GM21723 (cell line): ENCODE measurements around the gene LRTM2.

Source experiments
- ATAC-seq: cut with Tn5 transposase; IDR thresholded peaks from one replicate; pipeline ENCODE4 v1.9.1; 2021; ENCODE audit warnings: mild to moderate bottlenecking, moderate library complexity; ENCODE audit not compliant: unreplicated experiment

LRTM2 gene

DNA sequence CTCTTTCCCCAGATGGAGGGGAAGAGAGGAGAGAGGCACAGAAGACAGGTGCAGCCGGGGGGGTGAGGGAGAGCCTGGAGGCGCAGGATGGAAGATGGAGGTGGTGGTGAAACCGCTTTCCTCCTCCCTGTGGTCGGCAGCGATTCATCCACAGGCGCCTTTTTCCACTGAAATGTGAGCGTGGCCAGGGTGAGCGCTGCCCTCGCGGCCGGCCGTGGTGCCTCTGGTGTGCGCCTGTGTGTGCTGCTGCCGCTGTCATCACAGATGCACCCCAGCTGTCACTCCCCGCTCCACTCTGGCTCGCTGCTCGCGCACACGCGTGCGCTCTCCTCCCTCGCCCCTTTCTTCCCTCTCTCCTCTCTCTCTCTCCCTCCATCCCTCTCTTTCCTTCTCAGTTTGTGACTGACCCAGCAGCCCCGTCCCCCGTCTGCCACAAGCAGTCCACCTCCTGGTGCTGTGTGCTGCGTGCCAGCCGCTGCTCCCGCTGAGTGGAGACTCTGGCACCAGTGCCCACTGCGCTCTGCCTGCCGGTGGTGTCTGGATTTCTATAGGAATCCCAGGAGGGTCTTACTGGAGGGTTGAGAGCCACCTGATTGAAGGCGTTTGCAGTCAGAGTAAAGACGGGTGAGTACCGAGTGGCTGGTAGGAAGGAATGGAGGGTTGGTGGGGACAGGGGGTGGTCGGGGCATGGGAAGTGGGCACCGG is at the start of gene LRTM2:
Gene LRTM2 (plus strand): TSS at position 375 of the 705 bp plus-strand sequence. CDS start 7,584 bp downstream, outside the sequence.
- ATAC-seq = no peak

GRCh38 chr12:1773937-1774655 is 46.3 kb upstream of the LRTM2 start:
- ATAC-seq = no peak

DNA sequence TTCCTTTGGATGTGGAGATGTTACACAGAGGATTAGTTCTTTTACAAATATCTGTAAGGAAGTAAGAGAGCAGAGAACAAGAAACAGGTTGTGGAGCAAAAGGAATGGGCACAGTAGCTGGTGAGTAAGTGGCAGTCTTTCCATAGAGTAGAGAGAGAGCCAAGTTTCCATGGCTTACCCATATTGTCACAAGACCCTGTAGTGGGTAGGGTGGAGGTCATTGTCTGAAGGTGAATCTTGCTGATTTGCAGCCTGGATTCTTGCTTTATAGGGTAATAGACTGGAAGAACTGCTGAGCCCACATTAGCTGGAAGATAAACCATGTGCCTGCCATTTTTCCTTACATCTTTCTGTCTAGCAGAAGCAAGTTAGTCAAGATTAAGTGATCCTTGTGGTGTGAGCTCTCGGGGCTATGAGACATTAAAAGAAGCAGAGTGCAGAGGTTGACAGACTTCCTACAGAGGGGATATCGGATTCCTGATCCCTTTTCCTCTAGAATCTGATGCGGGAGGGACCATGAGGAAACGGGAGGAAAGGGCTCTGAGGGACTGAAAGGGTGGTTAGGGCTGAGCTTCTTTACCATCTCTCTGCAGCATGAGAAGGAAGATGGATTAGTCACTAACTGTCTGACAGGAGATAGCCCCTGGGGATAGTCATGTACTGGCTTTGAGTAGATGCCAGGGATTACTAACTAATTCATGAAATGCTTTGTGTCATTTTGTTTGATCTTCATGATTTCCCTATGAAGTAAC is 44.0 kb upstream of the LRTM2 start:
- no peak for ATAC-seq

- ATAC-seq = no peak
Measured at GRCh38 chr12:1777798-1778197, 42.6 kb upstream of the LRTM2 start.

- ATAC-seq = no peak
Measured at GRCh38 chr12:1778911-1779310, 41.5 kb upstream of the LRTM2 start.

GRCh38 chr12:1779783-1780182 is 40.6 kb upstream of the LRTM2 start:
- no peak for ATAC-seq

DNA sequence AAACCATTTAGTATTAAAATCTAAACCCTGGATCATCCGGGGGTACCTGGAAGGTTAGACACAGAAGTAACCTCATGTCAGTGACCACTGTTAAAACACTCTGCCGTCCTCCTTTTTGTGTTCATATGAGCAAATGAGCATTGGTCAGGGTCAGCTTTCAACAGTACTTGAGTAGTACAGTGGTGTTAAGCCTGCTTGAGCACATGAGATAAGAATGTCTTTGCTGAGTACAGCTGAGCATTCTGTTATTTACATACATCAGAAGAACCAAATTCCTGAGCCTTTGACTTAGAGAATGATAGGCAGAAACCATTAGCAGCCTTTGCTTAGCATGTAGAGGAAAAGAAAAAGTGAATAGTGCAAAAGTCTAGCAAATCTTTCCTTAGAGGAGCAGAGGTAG is 38.6 kb upstream of the LRTM2 start:
- ATAC-seq = no peak

- no peak for ATAC-seq
Measured at GRCh38 chr12:1782215-1782614, 38.1 kb upstream of the LRTM2 start.

- ATAC-seq = no peak
Measured at GRCh38 chr12:1787714-1788113, 32.7 kb upstream of the LRTM2 start.

DNA sequence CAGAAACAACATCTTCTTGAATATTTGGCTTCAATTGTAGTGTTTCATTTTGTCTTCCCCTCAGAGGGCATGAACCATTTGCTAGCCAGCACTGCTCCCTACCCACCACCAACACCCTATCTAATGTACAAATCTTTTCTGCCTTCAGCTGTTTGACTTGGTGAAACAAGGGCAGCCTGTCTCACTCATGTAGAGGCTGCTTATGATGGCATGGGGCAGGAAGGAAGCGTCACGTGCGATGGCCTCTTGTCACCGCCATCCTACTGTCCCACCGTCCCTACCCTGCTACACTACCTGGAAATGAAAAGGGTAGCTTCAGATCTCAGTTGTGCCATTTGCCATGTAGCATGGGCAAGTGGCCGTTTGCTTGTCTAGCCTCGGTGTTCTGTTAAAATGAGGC is 29.9 kb upstream of the LRTM2 start:
- no peak for ATAC-seq

GRCh38 chr12:1791104-1791841 is 29.1 kb upstream of the LRTM2 start:
- no peak for ATAC-seq

DNA sequence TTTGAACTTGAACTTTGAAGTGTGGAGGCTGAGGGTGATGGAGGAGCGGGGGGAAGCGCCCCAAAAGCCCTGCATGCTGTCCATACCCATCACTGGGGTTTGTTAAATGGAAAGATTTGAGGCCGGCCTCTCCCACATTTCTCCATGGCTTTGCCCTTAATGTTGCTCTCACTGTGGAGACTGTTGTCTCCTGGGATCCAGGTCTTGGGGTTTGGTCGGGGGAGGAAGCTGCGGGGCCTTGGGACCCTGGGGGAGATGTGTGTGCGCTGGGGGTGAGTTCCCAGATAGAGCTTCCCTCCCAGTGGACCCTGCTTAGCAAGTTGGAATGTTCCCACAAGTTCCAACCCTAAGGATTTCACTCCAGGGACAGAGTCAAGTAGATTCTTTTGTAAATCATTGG is 28.0 kb upstream of the LRTM2 start:
- ATAC-seq = no peak

GRCh38 chr12:1793426-1794210 is 26.7 kb upstream of the LRTM2 start:
- ATAC-seq = no peak

GRCh38 chr12:1794440-1795090 is 25.8 kb upstream of the LRTM2 start:
- ATAC-seq = no peak

DNA sequence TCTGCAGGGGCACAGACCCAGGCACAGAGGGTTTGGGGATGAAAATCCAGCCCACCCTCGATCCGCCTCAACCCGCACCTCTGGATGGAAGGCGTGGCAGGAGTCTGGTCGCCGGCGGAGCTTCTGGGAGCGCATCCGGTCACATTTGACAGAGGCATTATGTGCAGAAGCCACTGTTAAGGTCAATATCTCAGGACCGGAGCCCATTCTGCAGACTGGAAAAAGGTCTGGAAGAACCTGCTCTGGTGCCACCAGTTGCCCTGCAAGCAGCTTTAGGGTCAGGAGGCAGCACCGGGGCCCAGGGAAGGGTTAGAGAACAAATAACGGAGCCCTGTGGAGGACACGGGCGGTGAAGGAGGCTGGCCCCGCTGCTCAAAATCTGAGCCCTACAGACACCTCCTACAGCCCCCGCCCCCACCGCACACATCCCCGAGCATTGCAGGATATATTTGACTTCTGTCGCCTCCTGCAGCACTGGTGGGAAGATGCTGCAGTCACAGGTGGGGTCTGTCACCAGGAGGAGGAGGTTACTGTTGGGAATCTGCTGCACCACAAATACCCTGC is 25.1 kb upstream of the LRTM2 start:
- ATAC-seq = no peak

- ATAC-seq = peak; percentile 92
Measured at GRCh38 chr12:1795785-1796514, 24.4 kb upstream of the LRTM2 start.

- ATAC-seq = peak; percentile 28
Measured at GRCh38 chr12:1796515-1797010, 23.8 kb upstream of the LRTM2 start.

- peak; percentile 21 for ATAC-seq
Measured at GRCh38 chr12:1797011-1797901, 23.1 kb upstream of the LRTM2 start.
